GM18951 (cell line): ENCODE data around the gene ACOD1.

Experiments
- POLR2A ChIP-seq: IDR thresholded peaks from 4 replicates; pipeline ENCODE4 v1.6.1; 2011; ENCODE audit warnings: mild to moderate bottlenecking; ENCODE audit not compliant: insufficient read length, insufficient read depth; ENCODE audit errors: extremely low read depth
- in situ Hi-C: fragments of 300-500 bp; cut with MboI; formaldehyde crosslinking; loops from one replicate; pipeline ENCODE4 v1.12.0; 2022; ENCODE audit warnings: low sequenced_read_pairs, mixed read lengths, inconsistent platforms; ENCODE audit not compliant: unreplicated experiment

The ACOD1 gene

DNA sequence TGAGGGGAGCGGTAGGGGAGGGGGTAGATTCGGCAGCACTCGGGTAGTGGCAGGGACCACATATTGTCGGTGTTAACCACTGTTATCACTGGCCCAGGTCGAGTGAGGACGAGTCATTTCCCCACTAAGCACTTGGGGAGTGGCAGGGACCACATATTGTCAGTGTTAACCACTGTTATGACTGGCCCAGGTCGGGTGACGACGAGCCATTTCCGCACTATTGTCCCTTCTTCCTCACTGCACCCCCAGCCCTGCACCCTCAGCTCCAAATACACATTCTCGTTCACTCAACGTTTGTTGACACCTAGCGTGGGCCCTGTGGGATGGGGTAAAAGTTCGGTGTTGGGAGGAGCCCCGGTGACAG, 43.1 kb downstream of the ACOD1 start:
- TF ChIP-seq POLR2A, result no peak
- in situ Hi-C loops, result no loop called here

GRCh38 chr13:76991796-76992547, 43.7 kb downstream of the ACOD1 start, which contains the start of gene CLN5:
Gene CLN5 (plus strand): TSS chr13:76992081. CDS start chr13:76992099, 18 bp downstream.
- peak; percentile 98 for TF ChIP-seq POLR2A
- in situ Hi-C loops, result no loop called here

DNA sequence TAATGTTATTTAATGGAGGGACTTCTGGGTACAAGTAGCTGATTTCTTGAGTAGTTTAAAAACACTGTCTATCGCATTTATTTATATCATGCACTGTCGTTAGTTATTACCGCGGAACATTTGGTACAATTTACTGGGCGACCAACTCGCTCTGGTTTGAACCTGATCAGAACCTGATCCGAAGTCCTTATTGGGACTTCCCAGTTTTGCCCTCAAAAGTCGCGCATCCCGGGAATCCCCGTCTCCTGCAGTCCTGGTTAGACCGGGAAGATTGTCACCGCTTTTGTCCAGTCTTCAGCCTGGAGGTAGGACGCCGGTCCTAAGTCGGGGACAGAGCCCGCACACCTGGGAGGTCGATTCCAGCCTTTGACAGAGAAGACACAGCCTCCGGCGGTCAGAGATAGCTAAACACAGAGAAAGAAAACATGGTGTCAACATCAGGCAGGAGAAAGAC, 44.3 kb downstream of the ACOD1 start:
- TF ChIP-seq POLR2A, result no peak
- in situ Hi-C loops, result no loop called here

DNA sequence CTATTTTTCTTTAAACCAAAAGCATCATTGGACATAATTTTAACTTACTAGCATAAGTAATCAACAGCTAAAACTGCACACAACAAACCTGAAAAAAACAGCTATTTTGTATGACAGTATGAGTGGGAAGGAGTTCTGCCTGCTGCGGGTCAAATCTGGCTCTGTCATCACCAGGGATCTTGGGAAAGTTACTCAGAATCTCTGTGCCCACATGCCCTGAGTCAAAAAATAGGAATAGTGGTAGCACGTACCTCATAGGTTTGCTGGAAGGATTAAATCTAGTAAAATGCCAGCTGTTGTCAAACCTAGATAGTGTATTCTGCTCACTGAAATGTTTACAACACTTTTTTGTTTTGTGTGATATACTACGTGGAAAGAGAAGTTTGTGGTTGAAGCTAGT, 44.7 kb downstream of the ACOD1 start:
- TF ChIP-seq POLR2A, result no peak
- in situ Hi-C loops, result no loop called here

- in situ Hi-C loops, result no loop called here
- TF ChIP-seq POLR2A, result no peak
These were observed 45.2 kb downstream of the ACOD1 start for GRCh38 chr13:76993473-76993872.

- in situ Hi-C loops, result no loop called here
- TF ChIP-seq POLR2A, result no peak
These were observed 46.0 kb downstream of the ACOD1 start for GRCh38 chr13:76994281-76994680.

GRCh38 chr13:77000475-77000874, 52.2 kb downstream of the ACOD1 start:
- TF ChIP-seq POLR2A, result no peak
- in situ Hi-C loops, result no loop called here

DNA sequence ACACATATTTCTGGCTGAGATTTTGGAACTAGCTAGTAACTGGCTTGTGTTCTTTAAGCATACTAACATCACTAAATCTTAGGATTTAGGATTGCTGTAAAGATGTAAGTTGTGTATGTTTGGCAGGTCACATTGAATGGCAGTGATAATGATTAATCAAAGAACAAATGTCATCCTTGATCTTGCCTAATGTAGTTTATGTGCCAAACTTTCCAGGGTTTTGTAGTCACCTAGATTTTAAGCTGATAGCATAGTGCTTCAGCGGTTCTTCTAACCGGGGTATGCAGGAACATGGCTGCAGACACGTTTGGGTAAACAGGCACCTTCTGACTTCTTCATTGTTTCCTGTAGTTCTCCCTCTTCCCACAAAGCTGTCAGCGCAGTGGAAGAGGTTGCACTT, 53.2 kb downstream of the ACOD1 start:
- no peak for TF ChIP-seq POLR2A
- in situ Hi-C loops, result no loop called here

- in situ Hi-C loops, result no loop called here
- TF ChIP-seq POLR2A, result no peak
These were observed 53.8 kb downstream of the ACOD1 start for GRCh38 chr13:77001963-77002587.

- in situ Hi-C loops, result no loop called here
- TF ChIP-seq POLR2A, result no peak
These were observed 54.4 kb downstream of the ACOD1 start for GRCh38 chr13:77002590-77003190.
